GM19025 (cell line): ENCODE measurements around the gene TMEM63B.
"Not testable (repeated sequence)": the region's sequence is repeated elsewhere in the genome, so short reads cannot be mapped to it uniquely, and the experiment has no call there.

Experiments used
- ATAC-seq: cut with Tn5 transposase; IDR thresholded peaks from one replicate; pipeline ENCODE4 v1.9.1; 2021; ENCODE audit warnings: mild to moderate bottlenecking, low read depth, moderate library complexity; ENCODE audit not compliant: unreplicated experiment

TMEM63B gene

DNA sequence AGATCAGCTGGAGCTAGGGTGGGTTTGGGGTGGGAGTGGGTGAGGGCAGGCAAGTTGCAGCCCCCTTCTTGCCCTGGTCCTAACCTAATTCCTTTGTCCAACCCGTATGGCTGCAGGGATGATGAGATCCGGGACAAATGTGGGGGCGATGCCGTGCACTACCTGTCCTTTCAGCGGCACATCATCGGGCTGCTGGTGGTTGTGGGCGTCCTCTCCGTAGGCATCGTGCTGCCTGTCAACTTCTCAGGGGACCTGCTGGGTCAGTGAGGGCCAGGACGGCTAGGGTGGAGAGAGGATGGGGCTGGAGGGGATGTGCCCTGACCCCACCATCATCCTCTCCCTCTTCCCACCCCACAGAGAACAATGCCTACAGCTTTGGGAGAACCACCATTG is 12.0 kb downstream of the TMEM63B start:
- no peak for ATAC-seq

DNA sequence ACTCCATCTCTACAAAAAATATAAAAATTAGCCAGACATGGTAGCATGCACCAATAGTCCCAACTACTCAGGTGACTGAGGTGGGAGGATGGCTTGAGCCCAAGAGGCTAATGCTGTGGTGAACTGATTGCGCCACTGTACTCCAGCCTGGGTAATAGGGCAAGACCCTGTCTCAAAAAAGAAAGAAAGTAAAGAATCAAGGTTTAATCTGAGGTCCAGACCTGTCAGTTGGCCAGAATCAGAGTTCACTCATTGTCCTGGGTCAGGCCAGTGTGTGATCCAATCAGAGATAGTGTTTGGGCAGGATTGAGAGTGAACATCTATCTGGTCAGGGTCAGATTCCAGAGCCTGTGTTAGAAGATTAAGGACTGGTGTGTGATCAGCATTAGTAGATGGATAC is 15.5 kb downstream of the TMEM63B start:
- ATAC-seq: no peak

DNA sequence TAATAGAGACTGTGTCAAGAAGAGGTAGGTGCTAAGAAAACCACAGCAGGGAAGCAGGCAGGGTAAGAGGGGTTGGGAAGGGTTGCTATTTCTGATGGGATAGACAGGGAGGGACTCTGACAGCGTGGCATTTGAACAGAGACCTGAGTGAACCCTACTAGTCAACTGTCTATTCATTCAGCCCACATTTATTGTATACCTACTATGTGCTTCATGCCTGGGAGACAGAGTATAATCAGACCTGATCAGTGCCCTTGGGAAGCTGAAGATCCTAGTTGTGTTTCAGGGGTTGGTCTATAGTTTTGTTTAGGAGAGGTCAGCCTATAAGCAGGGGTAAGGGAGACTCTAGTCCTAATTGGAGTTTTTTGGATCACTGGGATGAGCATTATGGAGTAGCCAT is 16.4 kb downstream of the TMEM63B start:
- no peak for ATAC-seq

DNA sequence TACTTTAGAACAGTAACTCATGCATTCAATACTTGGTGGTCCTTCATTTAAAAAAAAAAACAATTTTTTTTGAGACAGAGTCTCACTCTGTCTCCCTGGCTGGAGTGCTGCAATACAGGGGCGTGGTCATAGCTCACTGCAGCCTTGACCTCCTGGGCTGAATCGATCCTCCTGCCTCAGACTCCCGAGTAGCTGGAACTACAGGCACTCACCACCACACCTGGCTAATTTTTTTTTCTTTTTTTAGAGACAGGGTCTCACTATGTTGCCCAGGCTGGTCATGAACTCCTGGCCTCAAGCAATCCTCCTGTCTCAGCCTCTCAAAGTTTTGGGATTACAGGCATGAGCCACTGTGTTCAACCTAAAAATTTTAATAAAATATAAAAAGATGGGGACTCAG is 17.2 kb downstream of the TMEM63B start:
- ATAC-seq: not testable (repeated sequence)

DNA sequence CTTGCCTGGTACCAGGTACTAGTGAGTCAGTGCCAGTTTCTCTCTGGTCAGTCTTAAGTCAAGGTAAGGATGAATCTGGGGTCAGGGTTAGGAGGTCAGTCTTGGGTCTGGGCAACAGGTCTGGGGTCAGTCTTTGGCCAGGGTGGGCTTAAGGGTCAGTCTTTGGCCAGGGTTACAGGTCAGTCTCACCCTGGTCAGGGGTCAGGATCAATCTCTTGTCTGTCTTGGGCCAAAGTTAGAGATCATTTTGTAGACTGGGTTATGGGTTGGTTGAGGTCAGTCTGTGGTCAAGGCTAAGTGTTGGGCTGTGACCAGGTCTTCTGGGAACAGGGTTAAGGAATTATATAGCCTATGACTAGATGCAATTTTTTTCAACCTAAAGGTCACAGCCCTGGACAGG is 18.5 kb downstream of the TMEM63B start:
- ATAC-seq: no peak

DNA sequence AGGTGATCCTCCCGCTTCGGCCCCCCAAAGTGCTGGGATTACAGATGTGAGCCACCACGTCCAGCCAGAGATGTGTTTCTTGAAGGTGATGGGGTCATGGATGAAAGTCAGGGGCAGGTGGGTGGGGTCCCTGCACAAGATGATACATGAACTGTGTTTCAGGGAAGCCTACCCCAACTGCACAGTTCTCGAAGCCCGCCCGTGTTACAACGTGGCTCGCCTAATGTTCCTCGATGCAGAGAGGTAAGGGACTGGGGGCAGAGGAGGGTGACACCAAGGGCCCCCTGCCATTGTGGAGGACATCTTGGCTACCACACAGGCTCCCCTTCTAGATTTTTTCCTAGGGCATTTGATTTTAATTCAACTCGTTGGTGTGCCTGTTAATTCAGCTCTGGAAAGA is 19.3 kb downstream of the TMEM63B start:
- no peak for ATAC-seq

DNA sequence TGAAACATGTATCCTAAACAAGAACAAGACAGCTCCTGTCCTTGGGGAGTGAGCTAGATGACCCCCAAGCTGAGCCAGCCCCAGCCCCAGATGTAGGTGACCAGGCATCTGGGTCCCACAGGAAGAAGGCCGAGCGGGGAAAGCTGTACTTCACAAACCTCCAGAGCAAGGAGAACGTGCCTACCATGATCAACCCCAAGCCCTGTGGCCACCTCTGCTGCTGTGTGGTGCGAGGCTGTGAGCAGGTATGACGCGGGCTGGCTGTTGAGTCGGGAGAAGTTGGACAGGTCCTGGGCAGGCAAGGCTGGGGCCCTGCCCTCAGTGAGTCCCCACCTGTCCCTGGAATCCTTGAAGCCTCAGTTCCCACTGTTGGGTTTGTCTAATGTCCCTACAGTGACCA is 19.9 kb downstream of the TMEM63B start:
- no peak for ATAC-seq

DNA sequence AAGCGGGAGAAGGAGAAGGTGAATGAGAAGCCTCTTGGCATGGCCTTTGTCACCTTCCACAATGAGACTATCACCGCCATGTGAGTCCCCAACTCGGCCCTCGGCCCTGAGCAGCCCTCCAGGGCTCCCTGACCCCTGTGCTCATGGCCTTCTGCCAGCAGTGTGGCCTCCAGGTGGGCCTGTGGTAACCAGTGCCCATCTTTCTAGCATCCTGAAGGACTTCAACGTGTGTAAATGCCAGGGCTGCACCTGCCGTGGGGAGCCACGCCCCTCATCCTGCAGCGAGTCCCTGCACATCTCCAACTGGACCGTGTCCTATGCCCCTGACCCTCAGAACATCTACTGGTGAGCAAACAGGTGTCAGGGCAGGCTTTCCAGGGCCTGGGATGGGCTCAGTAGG is 21.0 kb downstream of the TMEM63B start:
- ATAC-seq: no peak

DNA sequence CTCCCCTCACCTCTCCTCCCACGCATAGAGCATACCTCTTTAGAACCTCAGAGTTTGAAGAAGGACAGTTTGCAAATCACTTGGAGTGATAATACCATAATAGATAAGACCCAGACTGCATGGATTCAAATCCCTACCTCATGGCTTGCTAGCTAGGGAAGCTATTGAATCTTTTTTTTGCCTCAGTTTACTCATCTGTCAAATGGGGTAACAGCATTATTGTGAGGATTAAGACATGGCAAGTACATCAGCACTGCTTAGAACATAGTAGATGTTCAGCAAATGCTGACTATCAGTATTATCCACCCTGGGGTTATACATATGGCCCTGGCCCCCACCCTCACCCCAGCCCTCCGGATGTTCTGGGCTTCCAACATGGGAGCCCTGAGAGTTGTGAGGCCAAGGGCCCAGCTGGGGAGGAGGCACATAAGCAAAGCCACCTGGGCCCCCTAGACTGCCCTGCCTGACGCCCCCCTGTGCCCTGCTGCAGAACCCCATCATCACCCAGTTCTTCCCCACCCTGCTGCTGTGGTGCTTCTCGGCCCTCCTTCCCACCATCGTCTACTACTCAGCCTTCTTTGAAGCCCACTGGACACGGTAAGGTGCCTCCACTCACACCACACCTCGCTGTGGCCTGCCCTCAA is 22.1 kb downstream of the TMEM63B start:
- no peak for ATAC-seq

DNA sequence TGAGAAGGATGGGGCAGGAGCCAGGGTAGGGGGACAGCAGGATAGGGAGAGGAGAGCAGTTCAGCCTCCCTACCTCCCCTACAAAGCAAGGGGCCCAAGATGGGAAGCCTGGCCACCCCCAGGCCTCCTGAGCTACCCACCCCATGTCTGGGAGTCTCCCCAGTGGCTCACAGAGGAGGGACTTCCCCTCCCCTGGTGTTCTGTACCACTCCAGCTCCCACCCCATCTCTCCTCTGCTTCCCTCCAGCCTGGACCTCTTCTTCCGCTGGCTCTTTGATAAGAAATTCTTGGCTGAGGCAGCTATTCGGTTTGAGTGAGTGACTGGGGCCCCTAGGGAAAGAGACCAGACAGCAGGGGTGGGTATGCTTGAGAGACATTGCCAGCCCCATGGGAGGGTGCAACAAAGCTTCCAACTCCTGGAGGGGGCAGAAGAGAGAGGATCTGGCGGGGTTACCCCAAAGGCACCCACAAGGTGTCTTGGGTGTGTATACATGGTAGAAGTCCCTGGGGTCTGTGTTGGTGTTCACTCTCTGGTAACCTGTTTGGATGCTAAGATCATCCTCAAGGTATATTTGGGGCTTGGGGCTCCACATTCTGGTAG is 23.1 kb downstream of the TMEM63B start:
- ATAC-seq: no peak

DNA sequence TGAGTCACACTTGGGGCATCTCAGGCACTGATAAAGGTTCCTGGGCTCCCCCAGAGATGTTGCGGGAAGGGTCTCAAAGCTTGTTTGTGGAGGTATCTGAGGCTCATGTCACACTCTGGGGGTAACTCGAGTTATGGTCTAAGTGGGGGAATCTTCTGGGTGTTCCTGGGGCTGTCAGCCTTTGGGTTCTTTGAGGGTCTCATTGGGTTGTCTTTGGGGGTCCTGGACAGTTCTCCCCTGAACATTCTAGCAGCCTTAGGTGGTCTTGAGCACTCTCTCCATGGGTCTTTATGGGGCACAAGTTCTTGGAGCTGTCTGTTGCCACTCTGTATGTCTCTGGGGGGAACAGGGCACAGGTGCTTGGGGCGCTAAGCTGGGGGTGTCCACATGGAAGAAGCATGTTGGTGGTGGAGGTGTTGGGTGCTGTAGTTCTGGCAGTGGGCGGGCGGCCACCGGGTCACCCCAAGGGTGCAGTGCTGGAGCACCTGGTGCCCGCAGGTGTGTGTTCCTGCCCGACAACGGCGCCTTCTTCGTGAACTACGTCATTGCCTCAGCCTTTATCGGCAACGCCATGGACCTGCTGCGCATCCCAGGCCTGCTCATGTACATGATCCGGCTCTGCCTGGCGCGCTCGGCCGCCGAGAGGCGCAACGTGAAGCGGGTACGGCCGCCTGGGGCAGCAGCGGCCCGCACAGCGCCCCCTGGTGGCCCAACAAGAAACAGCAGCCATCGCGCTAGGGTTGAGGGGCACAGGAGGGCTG is 24.2 kb downstream of the TMEM63B start:
- no peak for ATAC-seq

DNA sequence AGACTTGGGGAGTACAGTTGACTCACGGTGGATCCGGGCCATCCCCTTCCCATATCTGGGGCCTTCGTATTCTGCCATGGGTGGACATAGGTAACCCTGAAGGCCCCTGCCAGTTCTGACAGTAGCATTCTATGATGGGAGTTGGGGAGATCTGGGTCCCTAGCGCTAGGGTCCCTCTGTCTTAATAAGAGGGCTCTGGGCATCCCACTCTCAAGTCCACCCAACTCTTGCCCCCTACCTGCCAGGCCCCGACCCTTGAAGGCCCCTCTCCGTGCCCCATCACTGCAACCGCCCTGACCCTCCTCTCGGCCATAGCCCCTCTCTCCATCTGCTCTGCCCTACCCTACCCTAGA is 24.7 kb downstream of the TMEM63B start:
- no peak for ATAC-seq

DNA sequence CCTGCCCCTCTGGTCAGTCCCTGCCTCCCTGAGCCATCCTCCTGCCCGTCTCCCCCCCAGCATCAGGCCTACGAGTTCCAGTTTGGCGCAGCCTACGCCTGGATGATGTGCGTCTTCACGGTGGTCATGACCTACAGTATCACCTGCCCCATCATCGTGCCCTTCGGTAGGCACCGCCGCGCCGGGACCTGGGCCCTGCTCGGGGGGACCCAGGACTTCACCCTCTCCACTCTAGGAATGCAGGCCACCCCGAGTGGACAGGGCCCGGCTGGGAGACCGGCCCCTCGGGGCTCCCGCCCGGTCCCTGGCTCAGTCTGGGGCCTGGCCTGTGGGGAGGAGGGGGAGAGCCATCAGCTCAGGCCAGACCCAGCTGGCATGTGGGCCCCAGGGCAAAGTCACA is 25.2 kb downstream of the TMEM63B start:
- ATAC-seq: no peak

DNA sequence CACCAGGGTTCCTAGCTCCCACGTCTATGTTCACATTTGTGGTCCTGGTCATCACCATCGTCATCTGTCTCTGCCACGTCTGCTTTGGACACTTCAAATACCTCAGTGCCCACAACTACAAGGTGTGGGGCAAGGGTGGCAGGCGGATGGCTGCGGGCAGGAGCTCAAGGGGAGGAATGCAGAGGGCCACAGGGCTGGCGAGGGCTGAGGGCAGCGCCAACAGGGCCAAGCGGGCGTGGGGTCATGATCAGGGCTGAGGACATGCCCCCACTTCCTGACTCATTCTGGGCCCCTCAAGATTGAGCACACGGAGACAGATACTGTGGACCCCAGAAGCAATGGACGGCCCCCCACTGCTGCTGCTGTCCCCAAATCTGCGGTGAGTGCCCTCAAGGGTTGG is 26.7 kb downstream of the TMEM63B start:
- no peak for ATAC-seq

DNA sequence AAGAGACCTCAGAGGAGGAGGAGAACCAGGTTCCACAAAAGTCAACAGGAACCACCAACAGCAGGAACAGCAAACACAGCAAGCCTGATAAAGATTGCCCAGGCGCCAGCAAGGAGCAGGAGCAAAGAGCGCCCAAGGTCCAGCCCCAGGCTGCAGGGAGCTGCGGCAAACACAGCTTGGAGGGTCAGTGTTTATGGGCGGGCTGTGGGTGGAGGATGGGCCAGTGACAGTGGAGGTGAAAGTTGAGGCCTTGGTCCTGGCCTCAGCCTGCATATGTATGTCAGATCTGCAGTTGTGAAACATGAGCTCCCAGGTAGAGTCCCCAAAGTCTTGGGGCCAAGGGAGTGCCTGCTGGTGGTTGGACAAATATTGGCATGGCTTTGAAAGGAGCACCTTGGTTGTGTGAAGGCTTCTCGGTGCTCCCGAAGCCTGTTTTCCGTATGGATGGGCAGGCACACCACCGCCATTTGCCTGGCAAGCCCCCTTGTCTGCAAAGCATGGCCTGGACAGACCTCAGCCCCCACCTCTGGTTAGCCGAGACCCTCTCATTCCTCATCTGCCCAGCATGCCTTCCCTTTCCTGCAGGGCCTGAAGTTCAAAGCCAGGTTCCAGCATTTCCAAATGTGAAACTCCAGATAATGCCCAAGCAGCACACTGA is 29.3 kb downstream of the TMEM63B start:
- no peak for ATAC-seq

DNA sequence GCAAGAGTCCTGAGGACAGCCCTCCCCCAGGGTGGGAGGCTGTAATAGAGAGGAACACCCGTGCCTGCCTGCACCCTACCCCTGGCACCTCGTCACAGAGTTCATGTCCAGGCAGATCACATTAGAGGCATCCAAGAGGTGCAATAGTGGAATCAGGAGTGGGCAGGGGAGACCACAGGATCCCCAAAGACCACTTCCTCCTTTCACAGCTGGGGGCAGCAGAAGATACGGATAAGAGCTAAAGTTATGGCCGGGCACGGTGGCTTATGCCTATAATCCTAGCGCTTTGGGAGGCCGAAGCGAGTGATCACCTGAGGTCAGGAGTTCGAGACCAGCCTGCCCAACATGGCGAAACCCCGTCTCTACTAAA is 29.8 kb downstream of the TMEM63B start:
- no peak for ATAC-seq

DNA sequence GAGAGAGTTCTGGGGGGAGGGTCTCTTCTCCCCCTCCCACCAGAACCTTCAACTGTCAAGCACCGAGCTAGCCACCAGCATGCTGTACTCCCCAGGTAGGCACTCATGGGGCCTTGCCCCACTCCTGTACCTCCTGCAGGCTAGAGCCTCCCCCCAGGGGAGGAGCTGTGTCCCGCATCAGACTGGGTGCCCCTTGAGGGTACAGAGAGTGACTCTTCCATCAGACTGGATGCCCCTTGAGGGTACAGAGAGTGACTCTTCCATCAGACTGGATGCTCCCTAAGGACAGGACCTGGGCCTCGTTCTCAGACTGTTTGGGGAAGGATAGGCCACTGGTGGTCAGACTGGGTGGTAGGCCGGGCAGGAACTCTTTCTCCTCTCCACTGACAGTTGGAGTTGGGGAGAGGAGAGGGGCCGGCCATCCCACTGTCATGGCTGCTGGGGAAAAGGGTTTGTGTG is 31.4 kb downstream of the TMEM63B start, which contains the start of gene CAPN11:
Gene CAPN11 (plus strand): TSS at position 51 of the 459 bp plus-strand sequence. CDS start 29 bp downstream, at position 80.
- ATAC-seq: no peak

DNA sequence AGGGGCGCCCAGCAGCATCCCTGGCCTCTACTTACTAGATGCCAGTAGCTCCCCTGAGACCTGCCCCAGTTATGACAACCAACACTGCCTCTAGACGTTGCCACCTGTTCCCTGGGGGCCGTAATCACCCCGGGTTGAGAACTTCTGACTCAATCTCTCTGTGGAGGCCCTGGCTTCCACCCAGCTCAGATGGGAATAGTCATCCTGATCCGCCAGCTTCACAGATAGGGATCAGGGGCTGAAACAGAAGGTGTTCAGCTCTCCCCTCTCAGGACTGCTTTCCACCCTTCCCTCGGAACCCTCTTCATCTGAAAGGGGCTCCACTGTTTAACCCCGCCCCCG is 34.6 kb downstream of the TMEM63B start:
- ATAC-seq: no peak

DNA sequence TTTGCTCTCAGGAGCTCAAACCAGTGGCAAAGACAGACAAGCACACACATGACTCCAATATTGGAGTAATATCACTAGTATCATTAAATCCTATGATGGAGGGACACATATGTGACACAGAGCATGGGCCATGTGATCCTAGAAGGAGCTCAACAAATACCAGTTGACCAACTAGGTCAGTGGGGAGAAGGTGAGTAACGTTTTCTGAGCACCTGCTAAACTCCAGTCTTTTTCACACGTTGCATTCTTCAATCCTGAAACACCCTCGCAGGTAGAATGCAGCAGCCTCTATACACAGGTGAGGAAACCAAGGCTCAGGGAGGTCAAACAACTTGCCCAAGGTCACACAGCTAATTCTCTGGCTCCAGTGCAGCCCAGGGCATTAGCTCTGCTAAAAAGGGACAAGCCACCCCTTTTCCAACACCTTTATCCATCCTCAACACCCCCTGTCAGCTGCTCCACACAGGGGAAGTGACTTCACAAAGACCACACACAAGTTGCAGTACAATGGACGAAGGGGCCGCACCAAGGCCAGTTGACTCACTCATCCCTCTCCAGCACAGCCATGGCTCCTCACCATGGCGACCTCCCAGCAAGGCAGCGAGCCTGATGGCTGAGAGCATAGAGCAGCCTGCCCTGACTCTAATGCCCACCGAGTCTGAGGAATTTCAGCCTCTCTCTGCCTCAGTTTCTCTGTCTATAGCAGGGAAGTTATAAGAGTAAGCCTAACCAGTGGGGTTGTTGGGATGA is 35.7 kb downstream of the TMEM63B start:
- no peak for ATAC-seq

DNA sequence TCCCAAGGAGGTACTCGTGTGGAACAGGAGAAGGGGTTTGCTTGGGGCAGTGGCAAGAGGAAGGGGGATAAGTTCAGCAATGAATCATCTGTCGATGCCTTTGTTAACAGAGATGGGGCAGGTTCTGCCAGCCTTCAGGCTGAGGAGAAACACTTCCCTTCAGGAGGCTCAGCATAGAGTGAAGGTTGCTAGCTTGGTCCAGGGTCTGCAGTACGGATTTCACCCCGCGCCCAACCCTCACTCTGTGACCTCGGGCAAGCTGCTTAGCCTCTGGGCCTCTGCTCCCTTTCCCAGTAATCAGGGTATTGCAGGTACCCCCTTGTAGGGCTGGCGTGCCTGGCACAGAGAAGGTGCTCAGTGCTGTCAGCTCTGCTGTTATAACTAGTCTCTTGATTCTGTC is 38.8 kb downstream of the TMEM63B start:
- ATAC-seq: no peak
